Mucosa of descending colon (tissue), 3 donors: ENCODE measurements around the gene GPR21. TPM values are rescaled to one million over a fixed set of nuclear protein-coding genes. Genes with fewer than 3 reads are reported as not detected.

Experiments
- ATAC-seq: fragments of 200-7000 bp; cut with Tn5 transposase; one replicate; pipeline ENCODE4 v1.9.1; 2020; ENCODE audit warnings: mild to moderate bottlenecking, moderate library complexity
- DNase-seq, 3 donors: peaks; one replicate each; pipeline ENCODE4 v3.0.0-alpha.2; 2020
- H3K36me3 ChIP-seq: fragments of 200-600 bp; one replicate; pipeline ENCODE4 v1.8.0; 2021; ENCODE audit warnings: low read depth, mild to moderate bottlenecking
- H3K4me1 ChIP-seq: fragments of 200-600 bp; one replicate; pipeline ENCODE4 v1.8.0; 2021; ENCODE audit warnings: low read depth, mild to moderate bottlenecking
- H3K4me3 ChIP-seq: fragments of 200-600 bp; one replicate; pipeline ENCODE4 v1.8.0; 2021; ENCODE audit warnings: mild to moderate bottlenecking
- H3K9me3 ChIP-seq: fragments of 200-600 bp; one replicate; pipeline ENCODE4 v1.8.0; 2021; ENCODE audit warnings: mild to moderate bottlenecking
- intact Hi-C, 2 donors: fragments of 100-400 bp; cut with DNase I in 1 of 2; cut with micrococcal nuclease in 1 of 2; formaldehyde crosslinking; loops; one replicate each; pipeline versions ENCODE4 v1.11.0 to v1.11.1; 2022; cut with DNase I, micrococcal nuclease
- total RNA-seq, 3 donors: library from RNA; stranded (reverse); fragmentation: NEBNext Ultra II Directional in 2 of 3; extraction: Animal tissue kit (Norgen Biotek cat#: 25700) in 2 of 3; gene quantifications; one replicate each; pipeline versions ENCODE4 v1.2.1 to v1.2.4, GENCODE V29; 2021 to 2023
- TF ChIP-seq, protein P1 (sequence below): fragments of 200-600 bp; IDR thresholded peaks from one replicate; pipeline ENCODE4 v1.8.0; 2022; ENCODE audit warnings: antibody characterized with exemption, mild to moderate bottlenecking
- donor health status: DM: no; HTN: no; CAD: no; lungs with moderate emphysema.
- donor health status: DM: no; HTN: no; CAD: no.
- donor health status: DM: no; HTN: yes; CAD: no.

The GPR21 gene
- total RNA-seq, 3 donors from 2014 or later = 0.64 to 3.2 (median 2.6) TPM

DNA sequence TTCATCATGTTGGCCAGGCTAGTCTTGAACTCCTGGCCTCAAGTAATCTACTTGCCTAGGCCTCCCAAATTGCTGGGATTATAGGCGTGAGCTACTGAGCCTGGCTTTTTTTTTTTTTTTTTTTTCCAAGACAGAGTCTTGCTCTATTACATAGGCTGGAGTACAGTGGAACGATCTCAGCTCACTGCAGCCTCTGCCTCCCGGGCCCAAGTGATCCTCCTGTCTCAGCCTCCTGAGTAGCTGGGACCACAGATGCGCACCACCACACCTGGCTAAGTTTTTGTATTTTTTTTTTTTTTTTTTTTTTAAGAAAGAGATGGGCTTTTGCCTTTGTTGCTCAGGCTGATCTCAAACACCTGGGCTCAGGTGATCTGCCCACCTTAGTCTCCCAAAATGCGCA is 26.2 kb upstream of the GPR21 start:
- DNase-seq (no peak), ATAC-seq (no peak)
- no peaks in the 10 kb centered on the region for H3K36me3 ChIP-seq
- TF ChIP-seq, protein P1, sequence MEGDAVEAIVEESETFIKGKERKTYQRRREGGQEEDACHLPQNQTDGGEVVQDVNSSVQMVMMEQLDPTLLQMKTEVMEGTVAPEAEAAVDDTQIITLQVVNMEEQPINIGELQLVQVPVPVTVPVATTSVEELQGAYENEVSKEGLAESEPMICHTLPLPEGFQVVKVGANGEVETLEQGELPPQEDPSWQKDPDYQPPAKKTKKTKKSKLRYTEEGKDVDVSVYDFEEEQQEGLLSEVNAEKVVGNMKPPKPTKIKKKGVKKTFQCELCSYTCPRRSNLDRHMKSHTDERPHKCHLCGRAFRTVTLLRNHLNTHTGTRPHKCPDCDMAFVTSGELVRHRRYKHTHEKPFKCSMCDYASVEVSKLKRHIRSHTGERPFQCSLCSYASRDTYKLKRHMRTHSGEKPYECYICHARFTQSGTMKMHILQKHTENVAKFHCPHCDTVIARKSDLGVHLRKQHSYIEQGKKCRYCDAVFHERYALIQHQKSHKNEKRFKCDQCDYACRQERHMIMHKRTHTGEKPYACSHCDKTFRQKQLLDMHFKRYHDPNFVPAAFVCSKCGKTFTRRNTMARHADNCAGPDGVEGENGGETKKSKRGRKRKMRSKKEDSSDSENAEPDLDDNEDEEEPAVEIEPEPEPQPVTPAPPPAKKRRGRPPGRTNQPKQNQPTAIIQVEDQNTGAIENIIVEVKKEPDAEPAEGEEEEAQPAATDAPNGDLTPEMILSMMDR = no peak
- no peaks in the 10 kb centered on the region for H3K4me1 ChIP-seq
- intact Hi-C loops = no loop called here
- H3K4me3 ChIP-seq = no peak overlapping the region
- no peaks in the 10 kb centered on the region for H3K9me3 ChIP-seq

DNA sequence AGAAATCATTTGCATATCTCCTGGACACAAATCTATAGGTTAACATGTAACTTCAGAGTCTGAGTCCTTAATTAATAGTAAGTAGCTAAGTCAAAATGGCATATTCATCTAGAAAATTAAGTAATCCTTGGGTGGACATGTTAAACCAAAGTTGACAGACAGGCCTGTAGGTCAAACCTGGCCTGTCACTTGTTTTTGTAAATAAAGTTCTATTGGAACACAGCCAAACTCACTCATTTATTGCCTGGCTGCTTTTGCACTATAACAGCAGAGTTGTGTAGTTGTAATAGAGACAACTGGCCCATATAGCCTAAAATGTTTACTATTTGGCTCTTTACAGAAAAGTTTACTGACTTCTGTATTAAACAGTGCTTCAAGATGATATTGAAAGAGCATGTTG is 24.6 kb upstream of the GPR21 start:
- TF ChIP-seq, protein P1 = no peak
- no peaks in the 10 kb centered on the region for H3K36me3 ChIP-seq
- H3K4me1 ChIP-seq = no peaks in the 10 kb centered on the region
- ATAC-seq (no peak), DNase-seq (no peak)
- no peak overlapping the region for H3K4me3 ChIP-seq
- intact Hi-C loops = no loop called here
- no peaks in the 10 kb centered on the region for H3K9me3 ChIP-seq

DNA sequence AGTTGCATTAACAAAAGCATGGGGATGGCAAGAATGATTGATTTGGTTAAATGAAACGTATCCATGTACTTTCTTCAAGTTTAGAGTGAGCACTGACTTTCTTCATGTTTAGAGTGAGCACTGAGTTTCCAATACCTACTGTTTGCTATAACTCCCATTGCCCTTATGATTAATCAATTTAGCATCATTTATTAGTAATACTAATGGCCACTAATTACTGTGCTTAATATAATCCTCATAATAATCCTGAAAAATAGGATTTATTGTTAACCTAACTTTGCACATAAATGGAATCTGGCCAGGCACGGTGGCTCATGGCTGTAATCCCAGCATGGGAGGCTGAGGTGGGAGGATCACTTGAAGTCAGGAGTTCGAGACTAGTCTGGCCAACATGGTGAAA is 22.1 kb upstream of the GPR21 start:
- no peaks in the 10 kb centered on the region for H3K4me1 ChIP-seq
- TF ChIP-seq, protein P1 = no peak
- no peaks in the 10 kb centered on the region for H3K9me3 ChIP-seq
- H3K36me3 ChIP-seq = no peaks in the 10 kb centered on the region
- intact Hi-C loops = no loop called here
- DNase-seq = no peak
- H3K4me3 ChIP-seq = no peak overlapping the region
- no peak for ATAC-seq

DNA sequence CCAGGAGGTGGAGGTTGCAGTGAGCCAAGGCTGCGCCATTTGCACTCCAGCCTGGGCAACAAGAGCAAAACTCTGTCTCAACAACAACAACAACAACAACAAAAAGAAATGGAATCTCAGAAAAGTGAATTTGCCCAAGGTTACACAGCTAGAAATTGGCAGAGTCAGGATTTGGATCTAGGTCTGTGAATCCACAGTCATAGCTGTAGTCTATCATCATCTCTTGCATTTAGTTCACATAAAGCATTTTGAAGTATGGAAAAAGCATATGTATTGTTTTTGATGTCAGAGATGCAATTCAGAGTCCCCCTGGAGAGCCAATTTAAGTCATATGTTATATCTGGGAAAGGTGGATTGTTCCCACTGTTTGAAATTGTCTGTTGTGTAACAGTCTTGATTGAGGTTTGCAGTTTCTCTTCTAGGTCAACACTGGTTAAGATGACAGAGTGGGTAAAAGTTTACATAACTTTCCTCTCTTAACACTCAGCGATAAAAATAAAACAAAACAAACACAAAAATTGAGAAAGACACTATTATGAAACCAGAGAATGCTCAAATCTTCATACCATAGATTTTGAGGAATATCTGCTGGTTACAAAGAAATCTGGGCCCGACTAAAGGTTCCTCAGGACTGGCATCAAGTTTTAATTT is 21.5 kb upstream of the GPR21 start:
- H3K9me3 ChIP-seq = no peaks in the 10 kb centered on the region

DNA sequence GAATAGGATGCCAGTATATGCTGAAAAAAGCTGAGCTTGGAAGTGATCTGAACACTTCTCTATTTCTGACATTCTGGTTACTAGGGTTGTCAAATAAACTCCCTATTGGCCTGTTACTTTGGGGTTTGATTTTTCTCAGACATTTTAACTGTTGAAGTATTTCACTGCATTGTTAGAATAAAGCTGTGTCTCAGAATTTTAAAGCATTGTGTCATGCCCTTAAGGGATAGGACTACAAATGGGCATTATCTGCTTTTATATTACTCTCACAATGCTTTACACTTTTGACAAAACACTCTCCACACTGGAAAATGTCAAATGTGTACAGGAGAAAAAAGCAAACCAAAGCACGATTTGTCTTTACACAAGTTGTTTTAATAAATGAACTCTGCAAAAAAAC is 16.8 kb upstream of the GPR21 start:
- Histone ChIP-seq H3K36me3 (no peaks in the 10 kb centered on the region), H3K4me1 (no peaks in the 10 kb centered on the region), H3K9me3 (no peaks in the 10 kb centered on the region), H3K4me3 (no peak overlapping the region)
- ATAC-seq = no peak
- TF ChIP-seq, protein P1 = no peak
- DNase-seq = no peak
- intact Hi-C loops = no loop called here

More for the DNA sequence above, 21.5 kb upstream of the GPR21 start:
- ATAC-seq (no peak), DNase-seq (no peak)
- no peaks in the 10 kb centered on the region for H3K36me3 ChIP-seq
- no peaks in the 10 kb centered on the region for H3K4me1 ChIP-seq
- TF ChIP-seq, protein P1 = no peak
- H3K4me3 ChIP-seq = no peak overlapping the region
- intact Hi-C loops = no loop called here

DNA sequence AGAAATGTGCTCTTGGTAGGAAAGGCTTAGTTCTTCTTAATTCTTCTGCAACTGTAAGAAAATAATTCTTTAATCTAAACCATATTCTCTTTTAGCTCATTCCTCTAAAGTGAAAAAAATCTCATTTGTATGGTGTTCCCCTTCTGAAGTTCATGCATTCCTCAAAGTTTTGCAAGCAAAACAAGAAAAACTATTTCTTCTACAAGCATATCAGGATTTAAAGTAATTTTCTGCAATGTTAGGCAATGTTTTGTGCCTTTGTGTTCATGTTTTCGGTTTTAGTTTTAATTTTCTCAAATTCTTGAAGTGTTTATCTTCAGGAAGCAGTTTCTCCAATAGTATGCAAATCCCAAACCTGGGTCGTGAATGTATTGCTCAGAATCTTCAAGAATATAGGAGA is 12.7 kb upstream of the GPR21 start:
- H3K9me3 ChIP-seq = no peaks in the 10 kb centered on the region
- no peak overlapping the region for H3K4me3 ChIP-seq
- DNase-seq (no peak), ATAC-seq (no peak)
- intact Hi-C loops = no loop called here
- TF ChIP-seq, protein P1 = no peak
- H3K4me1 ChIP-seq = no peaks in the 10 kb centered on the region
- no peaks in the 10 kb centered on the region for H3K36me3 ChIP-seq
